ENCODE measurements around the gene SPHK2.
"Not testable (repeated sequence)": the region's sequence is repeated elsewhere in the genome, so short reads cannot be mapped to it uniquely, and the experiment has no call there.

The SPHK2 gene

DNA sequence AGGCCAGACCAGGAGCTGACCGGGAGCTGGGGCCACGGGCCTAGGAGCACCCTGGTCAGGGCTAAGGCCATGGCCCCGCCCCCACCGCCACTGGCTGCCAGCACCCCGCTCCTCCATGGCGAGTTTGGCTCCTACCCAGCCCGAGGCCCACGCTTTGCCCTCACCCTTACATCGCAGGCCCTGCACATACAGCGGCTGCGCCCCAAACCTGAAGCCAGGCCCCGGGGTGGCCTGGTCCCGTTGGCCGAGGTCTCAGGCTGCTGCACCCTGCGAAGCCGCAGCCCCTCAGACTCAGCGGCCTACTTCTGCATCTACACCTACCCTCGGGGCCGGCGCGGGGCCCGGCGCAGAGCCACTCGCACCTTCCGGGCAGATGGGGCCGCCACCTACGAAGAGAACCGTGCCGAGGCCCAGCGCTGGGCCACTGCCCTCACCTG lies 6.6 kb downstream of the SPHK2 start:
- no peak for DNase-seq

DNA sequence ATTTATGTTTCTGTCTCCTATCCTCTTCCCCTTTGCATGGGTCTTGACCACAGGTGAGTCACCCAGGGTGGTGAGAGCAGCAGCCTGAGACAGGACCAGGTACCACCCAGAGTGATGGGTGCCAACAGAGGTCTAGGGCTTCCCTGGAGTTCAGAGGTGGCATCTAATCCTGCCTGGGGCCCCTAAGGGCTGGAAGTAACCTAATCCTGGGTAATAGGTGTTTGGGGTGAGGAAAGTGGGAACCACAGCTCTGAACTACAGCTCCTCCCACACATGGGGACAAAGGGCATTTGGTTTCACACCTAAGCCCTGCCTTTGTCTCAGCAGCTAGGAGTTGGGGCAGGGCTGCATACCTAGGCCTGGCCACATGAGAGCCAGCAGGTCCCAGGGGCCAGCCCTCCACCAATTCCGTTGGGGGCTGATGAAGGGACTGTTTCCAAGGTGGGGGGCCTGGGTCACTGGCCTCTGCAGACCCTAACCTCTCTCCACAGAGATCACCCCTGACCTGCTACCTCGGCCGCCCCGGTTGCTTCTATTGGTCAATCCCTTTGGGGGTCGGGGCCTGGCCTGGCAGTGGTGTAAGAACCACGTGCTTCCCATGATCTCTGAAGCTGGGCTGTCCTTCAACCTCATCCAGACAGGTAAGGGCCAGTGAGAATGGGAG lies 8.0 kb downstream of the SPHK2 start:
- DNase-seq, result no peak

DNA sequence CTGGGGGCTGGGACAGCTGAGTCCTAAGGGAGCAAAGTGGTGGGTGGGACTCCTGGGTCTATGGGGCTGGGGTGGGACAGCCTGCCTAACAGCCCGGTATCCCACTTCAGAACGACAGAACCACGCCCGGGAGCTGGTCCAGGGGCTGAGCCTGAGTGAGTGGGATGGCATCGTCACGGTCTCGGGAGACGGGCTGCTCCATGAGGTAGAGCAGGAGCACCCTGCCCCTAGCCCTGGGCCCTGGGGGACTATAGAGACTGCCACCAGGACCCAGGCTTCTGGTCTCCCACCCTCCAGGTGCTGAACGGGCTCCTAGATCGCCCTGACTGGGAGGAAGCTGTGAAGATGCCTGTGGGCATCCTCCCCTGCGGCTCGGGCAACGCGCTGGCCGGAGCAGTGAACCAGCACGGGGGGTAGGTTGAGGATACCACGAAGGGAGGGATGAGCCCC lies 8.6 kb downstream of the SPHK2 start:
- no peak for DNase-seq

DNA sequence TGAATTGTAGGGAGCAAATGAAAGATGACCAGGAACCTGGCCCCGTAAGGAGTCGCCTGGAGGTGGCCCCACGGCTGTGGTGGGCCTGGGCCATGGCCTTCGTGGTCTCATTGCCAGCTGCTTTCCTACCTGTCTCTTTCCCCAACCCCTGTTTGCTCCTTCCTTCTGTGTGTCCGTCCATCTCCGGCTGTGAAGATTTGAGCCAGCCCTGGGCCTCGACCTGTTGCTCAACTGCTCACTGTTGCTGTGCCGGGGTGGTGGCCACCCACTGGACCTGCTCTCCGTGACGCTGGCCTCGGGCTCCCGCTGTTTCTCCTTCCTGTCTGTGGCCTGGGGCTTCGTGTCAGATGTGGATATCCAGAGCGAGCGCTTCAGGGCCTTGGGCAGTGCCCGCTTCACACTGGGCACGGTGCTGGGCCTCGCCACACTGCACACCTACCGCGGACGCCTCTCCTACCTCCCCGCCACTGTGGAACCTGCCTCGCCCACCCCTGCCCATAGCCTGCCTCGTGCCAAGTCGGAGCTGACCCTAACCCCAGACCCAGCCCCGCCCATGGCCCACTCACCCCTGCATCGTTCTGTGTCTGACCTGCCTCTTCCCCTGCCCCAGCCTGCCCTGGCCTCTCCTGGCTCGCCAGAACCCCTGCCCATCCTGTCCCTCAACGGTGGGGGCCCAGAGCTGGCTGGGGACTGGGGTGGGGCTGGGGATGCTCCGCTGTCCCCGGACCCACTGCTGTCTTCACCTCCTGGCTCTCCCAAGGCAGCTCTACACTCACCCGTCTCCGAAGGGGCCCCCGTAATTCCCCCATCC lies 9.4 kb downstream of the SPHK2 start:
- DNase-seq, result no peak

DNA sequence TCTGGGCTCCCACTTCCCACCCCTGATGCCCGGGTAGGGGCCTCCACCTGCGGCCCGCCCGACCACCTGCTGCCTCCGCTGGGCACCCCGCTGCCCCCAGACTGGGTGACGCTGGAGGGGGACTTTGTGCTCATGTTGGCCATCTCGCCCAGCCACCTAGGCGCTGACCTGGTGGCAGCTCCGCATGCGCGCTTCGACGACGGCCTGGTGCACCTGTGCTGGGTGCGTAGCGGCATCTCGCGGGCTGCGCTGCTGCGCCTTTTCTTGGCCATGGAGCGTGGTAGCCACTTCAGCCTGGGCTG lies 9.9 kb downstream of the SPHK2 start:
- DNase-seq, result no peak

DNA sequence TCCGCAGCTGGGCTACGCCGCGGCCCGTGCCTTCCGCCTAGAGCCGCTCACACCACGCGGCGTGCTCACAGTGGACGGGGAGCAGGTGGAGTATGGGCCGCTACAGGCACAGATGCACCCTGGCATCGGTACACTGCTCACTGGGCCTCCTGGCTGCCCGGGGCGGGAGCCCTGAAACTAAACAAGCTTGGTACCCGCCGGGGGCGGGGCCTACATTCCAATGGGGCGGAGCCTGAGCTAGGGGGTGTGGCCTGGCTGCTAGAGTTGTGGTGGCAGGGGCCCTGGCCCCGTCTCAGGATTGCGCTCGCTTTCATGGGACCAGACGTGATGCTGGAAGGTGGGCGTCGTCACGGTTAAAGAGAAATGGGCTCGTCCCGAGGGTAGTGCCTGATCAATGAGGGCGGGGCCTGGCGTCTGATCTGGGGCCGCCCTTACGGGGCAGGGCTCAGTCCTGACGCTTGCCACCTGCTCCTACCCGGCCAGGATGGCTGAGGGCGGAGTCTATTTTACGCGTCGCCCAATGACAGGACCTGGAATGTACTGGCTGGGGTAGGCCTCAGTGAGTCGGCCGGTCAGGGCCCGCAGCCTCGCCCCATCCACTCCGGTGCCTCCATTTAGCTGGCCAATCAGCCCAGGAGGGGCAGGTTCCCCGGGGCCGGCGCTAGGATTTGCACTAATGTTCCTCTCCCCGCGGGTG lies 10.4 kb downstream of the SPHK2 start:
- no peak for DNase-seq

DNA sequence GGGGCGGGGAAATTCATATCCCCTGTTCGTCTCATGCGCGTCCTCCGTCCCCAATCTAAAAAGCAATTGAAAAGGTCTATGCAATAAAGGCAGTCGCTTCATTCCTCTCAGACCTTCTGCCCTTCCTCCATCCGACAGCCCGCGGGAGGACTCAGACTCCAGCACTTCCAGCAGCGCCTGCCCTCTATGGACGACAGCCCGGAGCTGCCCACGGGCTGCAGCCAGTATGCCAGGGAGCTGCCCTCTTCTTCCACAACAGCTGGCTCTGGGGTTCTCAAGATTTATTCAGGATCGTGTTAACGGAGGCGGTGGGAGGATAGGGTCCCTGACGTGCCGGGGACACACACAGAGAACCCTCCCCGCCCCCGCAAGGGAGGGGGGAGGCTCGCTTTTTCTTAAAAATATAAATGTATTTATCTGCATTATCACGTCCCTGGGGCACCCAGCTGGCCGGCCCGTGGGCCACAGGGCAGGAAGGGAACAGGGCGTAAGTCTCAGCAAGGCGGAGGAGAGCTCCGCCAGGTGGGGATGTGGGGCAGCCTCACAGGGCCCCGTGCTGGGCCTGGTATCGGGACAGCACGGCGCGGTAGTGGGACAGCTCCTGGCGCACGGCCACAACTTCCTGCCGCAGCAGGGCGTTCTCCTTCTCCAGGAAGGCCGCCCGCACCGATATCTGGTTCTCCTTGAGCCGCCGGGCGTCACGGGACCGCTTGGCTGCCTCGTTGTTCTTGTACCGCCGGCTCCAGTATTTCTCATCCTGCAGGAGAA lies 11.2 kb downstream of the SPHK2 start:
- DNase-seq, result no peak

DNA sequence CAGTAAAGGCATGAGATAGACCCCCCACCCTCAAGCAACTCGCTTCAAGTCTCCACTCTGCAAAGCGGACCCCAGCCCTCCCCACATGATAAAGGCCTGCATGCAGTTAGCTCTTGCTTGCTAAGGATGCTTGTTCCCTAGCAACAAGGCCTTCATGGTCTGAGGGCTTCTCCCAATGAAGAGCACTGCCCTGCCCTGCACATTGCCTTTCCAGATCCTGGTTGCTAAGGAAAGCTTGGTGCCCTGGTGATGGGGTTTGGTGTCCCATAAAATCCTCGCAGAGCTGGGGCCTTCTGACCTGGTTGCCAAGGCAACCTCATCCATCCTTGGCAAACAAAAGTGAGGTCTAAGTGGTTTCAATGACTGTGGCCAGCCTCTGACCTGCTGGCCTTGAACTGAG lies 11.9 kb downstream of the SPHK2 start:
- no peak for DNase-seq

DNA sequence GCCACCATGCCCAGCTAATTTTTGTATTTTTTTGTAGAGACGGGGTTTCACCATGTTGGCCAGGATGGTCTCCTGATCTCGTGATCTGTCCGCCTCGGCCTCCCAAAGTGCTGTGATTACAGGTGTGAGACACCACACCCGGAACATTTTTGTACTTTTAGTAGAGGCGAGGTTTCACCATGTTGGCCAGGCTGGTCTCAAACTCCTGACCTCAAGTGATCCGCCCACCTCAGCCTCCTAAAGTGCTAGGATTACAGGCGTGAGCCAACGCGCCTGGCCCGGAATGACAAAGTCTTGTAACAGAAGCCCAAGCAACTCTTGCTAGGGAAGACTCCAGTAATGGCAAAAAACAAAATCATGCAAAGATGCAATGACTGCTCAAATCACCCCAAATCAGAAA lies 13.0 kb downstream of the SPHK2 start:
- not testable (repeated sequence) for DNase-seq

DNA sequence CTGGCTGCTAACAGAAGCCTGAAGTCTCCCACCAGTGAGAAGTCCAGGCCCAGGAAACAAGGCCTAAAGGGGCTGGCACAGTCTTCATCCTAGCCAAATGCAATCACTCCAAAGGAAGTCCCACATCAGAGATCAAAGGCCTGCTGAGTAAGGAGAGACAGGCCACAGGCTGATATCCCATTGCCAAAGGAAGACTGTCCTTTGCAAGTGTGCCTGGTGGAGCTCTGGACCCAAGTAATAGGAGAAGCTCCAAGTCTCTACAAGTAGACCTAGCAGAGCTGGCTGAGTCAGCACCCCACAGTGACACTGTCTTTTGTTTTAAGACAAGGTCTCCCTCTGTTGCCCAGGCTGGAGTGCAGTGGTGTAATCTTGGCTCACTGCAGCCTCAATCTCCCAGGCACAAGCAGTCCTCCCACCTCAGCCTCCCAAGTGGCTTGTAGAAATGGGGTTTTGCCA lies 13.4 kb downstream of the SPHK2 start:
- no peak for DNase-seq

DNA sequence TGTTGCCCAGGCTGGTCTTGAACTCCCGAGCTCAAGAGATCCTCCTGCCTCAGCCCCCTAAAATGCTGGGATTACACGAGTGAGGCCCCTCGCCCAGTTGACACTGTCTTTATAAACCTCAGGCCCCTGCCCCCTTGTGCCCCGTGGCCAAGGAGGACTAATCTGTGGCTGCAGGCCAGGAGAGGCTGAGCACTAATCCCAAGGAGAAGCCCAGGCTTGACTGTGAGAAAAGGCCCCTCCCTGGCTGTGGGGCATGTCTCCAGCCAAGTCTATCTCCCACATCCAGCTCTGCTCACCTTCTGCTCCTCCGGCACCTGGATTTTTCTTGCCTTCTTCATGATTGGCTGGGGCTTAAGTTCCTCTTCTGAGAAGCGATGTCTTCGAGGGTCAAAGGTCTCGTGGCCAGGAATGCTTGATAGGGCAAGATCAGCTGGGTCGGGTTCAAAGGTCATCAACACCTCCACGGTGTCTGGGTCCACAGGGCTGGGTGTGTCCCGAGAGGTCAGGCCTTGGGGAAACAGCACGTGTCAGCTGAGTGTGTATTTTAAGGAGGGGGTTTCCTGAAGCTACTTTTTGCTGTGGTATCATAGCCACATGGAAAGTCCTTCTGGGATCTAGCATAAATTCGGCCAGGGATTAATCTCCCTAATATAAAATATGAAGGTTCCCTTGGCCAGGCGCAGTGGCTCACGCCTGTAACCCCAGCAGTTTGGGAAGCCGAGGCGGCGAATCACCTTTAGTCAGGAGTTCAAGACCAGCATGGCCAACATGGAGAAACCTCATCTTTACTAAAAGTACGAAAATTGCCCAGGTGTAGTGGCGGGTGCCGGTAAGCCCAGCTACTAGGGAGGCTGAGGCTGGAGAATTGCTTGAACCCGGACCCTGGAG lies 14.1 kb downstream of the SPHK2 start:
- DNase-seq, result no peak

DNA sequence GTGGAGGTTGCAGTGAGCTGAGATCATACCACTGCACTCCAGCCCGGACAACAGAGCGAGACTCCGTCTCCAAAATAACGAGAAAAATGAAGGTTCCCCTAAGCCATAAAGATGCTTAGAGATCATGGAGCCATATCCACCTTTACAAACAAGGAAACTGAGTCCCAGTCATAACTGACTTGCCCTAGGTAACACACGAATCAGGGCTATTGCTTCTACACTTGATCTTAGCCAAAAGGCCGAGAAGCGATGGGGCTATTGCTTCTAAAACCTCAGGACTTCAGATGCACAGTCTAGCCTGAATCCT lies 14.7 kb downstream of the SPHK2 start:
- DNase-seq, result no peak

DNA sequence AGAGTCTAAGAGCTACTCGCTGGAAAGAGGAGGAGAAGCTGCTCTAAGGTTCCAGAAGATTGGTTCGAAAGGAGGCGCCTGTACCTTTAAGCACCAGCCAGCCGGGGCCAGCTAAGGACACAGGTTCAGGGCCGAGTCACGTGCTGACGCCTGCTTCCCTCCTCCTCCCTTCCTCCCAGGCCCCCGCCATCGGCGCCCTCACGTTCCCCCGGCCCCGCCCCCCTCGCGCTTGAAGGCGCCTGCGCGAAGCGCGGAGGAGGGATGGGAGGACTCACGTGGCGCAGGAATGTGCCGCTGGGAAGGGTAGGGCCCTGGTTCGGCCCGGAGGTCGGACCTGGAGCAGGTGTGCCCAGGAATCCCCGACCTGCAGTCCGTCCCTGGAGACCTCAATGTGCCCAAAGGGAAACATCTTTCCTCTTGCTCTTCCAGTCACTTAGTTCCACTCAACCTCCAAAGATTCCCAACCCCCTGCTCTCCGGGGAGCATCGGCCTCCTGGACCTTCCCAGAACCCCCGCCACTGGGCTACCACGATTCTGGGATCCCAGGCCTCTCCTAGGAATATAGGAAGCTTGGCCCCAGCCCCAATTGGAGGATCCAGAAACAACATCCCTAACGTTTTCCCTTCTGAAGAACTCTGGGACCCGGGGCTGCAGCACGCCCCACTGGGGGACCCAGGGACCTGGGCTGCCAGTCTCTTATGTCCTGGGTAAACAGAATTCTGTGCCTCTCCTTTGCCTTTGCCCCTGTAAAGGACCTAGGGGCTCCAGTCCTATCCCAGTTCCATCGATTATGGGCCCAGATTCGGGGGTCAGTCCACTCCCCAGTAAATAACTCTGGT lies 15.3 kb downstream of the SPHK2 start:
- DNase-seq, result peak; percentile 90

DNA sequence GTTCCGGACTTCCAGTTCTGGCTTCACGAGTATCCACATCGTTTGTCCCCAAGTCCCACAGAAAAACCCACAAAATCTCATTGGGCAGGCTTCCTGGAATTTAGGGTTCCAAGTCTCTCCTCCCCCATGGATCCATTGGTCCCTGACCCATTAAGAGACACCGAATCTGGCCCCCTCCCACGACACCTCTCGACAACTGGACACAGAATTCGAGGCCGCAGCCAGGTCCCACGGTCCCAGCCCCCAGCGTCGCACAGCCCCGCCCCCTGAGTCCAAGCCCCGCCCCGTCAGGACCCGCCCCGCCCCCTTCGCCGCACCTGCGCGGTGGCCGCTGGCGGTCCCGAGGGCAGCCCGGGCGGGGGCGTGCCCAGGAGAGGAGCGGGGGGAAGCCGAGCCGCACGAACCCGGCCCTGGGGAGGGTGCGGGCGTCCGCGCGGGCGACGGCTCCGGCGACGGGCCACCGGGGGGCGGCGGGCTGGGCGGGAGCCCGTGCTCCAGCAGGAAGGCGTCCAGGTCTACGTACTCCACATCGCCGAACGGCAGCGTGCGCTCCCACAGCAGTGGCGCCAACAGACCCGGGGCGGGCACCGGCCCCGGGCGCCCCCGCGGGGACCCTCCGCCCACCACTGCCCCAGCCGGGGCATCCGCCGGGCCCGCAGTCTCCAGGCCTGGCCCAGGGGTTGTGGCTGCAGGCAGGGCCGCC lies 16.1 kb downstream of the SPHK2 start:
- no peak for DNase-seq

DNA sequence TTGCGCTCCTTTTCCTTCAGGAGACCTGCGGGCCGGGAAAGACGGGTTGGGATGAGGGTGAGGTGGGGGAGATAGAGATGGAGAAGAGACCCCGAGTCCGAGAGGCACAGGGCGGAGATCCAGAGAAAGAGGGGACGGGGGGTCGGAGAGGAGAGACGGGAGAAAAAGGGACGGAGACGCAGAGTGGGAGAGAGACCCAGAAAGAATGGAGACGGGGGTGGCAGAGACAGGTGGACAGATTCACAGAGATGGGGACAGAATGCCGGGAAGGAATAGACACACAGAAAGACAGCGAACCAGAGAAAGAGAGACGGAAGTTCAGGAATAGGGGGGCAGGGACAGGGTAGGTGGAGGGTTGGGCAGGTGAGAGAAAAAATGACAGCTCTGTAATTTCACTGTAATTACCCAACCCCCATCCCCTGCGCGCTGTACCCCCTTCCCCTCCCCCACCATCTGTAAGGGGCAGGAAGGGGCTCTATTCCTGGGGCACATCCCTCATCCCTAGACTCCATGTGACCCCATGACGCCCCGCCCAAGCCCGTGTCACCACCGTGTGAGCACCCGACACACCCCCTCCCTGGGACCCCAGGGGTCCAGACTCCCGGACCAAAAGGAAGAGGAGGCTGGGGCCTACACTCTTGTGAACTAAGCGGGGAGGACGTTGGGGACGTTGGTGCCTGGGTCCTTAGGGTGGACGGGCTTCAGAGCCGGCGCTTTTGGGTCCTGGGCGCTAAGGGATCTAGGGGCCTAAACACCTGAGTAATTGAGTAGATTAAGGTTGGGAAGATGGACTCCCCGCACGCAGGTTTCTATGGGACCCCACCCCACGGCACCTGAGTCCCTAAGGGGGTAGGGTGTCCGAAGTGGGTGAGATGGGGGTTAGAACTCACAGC lies 16.9 kb downstream of the SPHK2 start:
- DNase-seq, result no peak

DNA sequence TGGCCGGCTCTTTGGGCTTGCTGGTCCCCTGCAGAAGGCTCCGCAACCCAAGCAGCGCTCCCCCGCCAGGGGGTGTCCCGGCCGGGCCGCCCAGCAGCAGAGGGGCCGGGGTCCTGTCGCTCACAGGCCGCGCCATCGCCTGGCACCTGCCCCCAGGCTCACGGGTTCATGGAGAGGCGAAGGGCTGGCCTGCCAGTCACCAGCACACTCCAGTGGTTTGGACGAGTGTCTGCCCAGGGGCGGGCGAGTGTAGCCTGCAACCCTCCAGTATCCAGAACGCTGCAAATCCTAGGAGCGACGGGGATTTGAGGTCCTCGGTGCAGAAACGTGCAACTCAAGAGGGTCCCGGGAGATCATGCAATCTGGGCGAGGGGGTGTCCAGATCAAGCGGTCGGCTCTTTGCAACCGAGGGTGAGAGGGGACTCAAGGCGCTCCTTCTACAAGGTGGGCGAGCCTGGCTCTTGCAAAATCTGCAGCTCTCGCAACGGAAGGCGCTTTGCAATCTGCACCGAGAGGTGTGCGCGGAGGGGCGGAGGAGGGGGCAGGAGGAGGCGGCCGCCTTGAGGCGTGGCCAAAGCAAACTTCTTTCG lies 17.6 kb downstream of the SPHK2 start, which contains the start of gene DBP:
Gene DBP (minus strand): TSS at position 521 of the 590 bp plus-strand sequence. CDS start 385 bp downstream, at position 136.
- DNase-seq, result no peak

DNA sequence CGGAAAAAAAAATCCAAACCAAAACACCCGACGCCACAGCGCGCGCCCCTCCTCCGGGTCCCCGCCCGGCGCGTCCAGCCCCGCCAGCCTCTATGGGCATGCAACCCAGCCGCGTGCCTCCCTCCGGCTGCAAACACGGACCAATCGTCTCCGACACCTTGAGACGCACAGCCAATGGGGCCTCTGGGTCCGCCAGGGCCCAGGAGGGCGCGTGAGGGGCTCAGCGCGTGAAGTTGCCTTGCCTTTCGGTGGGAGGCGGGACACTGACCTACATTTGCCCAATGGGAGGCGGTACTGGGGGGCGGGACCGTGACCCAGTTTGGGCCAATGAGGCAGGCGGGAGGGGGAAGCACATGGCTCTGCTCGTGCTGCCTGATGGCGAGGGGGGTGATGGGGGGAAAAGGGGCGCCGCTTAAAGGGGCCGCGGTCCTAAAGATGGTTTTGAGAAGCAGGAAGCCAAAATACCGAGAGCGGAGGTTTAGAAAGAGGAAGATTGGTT lies 18.2 kb downstream of the SPHK2 start:
- DNase-seq, result peak; percentile 98

DNA sequence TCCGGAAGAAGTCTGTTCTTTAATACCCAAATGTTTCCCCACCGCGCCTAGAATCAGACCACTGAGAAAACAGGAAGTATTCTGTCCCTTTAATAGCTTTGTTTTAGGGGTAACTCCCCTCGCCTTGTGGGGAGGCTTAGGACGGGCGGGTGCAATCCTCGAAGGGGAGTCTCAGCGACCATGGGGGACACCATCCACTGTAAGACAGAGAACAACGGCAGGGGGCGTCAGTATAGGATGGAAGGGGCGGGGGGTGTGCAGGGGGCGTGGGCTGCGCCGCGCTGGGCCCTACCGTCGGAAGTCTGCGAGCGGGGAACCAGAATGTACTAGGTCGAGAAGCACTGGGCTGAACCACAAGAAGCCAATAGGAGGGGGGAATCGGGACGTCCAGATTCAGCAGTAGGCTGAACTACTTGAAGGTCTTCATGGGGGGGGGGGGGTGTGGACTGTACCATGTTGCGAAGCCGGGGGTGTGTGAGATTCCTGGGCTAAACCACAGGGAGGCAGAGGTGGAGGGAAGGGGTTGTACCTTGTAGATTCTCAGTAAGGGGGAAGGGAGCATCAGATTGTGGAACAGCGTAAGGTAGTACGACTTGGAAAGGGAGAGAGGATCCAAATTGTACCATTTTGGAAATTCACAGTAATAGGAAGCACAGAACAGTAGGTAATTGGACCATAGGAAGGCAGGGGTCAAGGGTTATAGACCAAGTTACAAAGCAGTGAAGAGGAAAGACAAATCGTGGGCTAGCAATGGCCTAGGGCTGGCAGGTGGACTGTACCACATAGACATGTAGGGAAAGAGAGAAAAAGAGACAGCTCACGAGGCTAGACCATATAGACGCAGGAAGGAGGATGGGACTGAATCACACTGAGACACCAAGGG lies 18.9 kb downstream of the SPHK2 start:
- DNase-seq, result peak; percentile 90
